WTC11 (cell line): ENCODE results near the gene KDM5A. TPM values are rescaled to one million over a fixed set of nuclear protein-coding genes. Genes with fewer than 3 reads are reported as not detected.

Experiments
- ATAC-seq: fragments of 200-7000 bp; cut with Tn5 transposase; 2 replicates; pipeline ENCODE4 v1.10.0; 2021; ENCODE audit warnings: mild to moderate bottlenecking, moderate library complexity
- CTCF ChIA-PET: fragments of 300-600 bp; sonication (Branson Sonifier 250); formaldehyde crosslinking; loops from one replicate; lab custom pipeline; 2021; ENCODE audit warnings: antibody characterized with exemption; lab: Charles Lee
- POLR2A ChIA-PET: fragments of 350-600 bp; sonication (Branson Sonifier 250); formaldehyde crosslinking; loops from one replicate; lab custom pipeline; 2021; ENCODE audit warnings: antibody characterized with exemption; lab: Charles Lee
- DNase-seq: peaks from one replicate; pipeline ENCODE4 v3.0.0; 2021; ENCODE audit warnings: low spot score
- H3K27ac Mint-ChIP-seq: 2 replicates; pipeline ENCODE4 v1.8.0; 2021; ENCODE audit warnings: mixed read lengths
- H3K27me3 Mint-ChIP-seq: 2 replicates; pipeline ENCODE4 v1.8.0; 2021; ENCODE audit warnings: low read depth, mild to moderate bottlenecking, moderate library complexity, mixed read lengths
- H3K36me3 Mint-ChIP-seq: 2 replicates; pipeline ENCODE4 v1.8.0; 2021; ENCODE audit warnings: mixed read lengths
- H3K4me1 Mint-ChIP-seq: 2 replicates; pipeline ENCODE4 v1.8.0; 2022; ENCODE audit warnings: mixed read lengths
- H3K4me3 Mint-ChIP-seq: 2 replicates; pipeline ENCODE4 v1.8.0; 2021; ENCODE audit warnings: mild to moderate bottlenecking, moderate library complexity, mixed read lengths
- H3K9me3 Mint-ChIP-seq: 2 replicates; pipeline ENCODE4 v1.8.0; 2021; ENCODE audit warnings: mixed read lengths
- ATF3 ChIP-seq: sonication (generic); formaldehyde crosslinking; conservative IDR thresholded peaks from 2 replicates; pipeline ENCODE4 v1.8.1; 2022; ENCODE audit warnings: mild to moderate bottlenecking, missing genetic modification reagents
- CBFB ChIP-seq: sonication (generic); formaldehyde crosslinking; IDR thresholded peaks from 2 replicates; pipeline ENCODE4 v1.8.1; 2022; ENCODE audit warnings: mild to moderate bottlenecking, low read depth, missing genetic modification reagents
- CDX4 ChIP-seq: fragments of 250-450 bp; sonication (Bioruptor Pico); IDR thresholded peaks from 2 replicates; pipeline ENCODE4 v1.9.0; 2021; ENCODE audit warnings: moderate library complexity, mild to moderate bottlenecking, inconsistent platforms, borderline replicate concordance
- CREB1 ChIP-seq: sonication (generic); formaldehyde crosslinking; IDR thresholded peaks from 2 replicates; pipeline ENCODE4 v1.8.0; 2023; ENCODE audit warnings: mild to moderate bottlenecking, missing genetic modification reagents
- CREM ChIP-seq: sonication (generic); formaldehyde crosslinking; IDR thresholded peaks from 2 replicates; pipeline ENCODE4 v1.8.1; 2022; ENCODE audit warnings: mild to moderate bottlenecking, missing genetic modification reagents, moderate library complexity
- E2F1 ChIP-seq: sonication (generic); formaldehyde crosslinking; IDR thresholded peaks from 2 replicates; pipeline ENCODE4 v1.8.0; 2022; ENCODE audit warnings: mild to moderate bottlenecking, missing genetic modification reagents
- EMX1 ChIP-seq: fragments of 250-450 bp; sonication (Bioruptor Pico); IDR thresholded peaks from 2 replicates; pipeline ENCODE4 v1.8.0; 2021; ENCODE audit warnings: mild to moderate bottlenecking
- ERG ChIP-seq: fragments of 250-450 bp; sonication (Bioruptor Pico); IDR thresholded peaks from 2 replicates; pipeline ENCODE4 v1.8.0; 2021; ENCODE audit warnings: mild to moderate bottlenecking
- ESRRA ChIP-seq: sonication (generic); formaldehyde crosslinking; IDR thresholded peaks from 2 replicates; pipeline ENCODE4 v1.8.1; 2022; ENCODE audit warnings: mild to moderate bottlenecking, missing genetic modification reagents, borderline replicate concordance
- FOXJ3 ChIP-seq: sonication (generic); formaldehyde crosslinking; IDR thresholded peaks from 2 replicates; pipeline ENCODE4 v1.9.0; 2021; ENCODE audit warnings: missing genetic modification reagents, mild to moderate bottlenecking, borderline replicate concordance
- GTF2I ChIP-seq: fragments of 250-450 bp; sonication (Bioruptor Pico); conservative IDR thresholded peaks from 2 replicates; pipeline ENCODE4 v1.4.0; 2021; ENCODE audit warnings: mild to moderate bottlenecking
- HMGA2 ChIP-seq: fragments of 250-450 bp; sonication (Bioruptor Pico); IDR thresholded peaks from 2 replicates; pipeline ENCODE4 v1.4.0; 2021; ENCODE audit warnings: mild to moderate bottlenecking, moderate library complexity
- MXD4 ChIP-seq: fragments of 250-450 bp; sonication (Bioruptor Pico); IDR thresholded peaks from 2 replicates; pipeline ENCODE4 v1.8.0; 2021; ENCODE audit warnings: mild to moderate bottlenecking, moderate library complexity, borderline replicate concordance
- PRRX2 ChIP-seq: fragments of 250-450 bp; sonication (Bioruptor Pico); IDR thresholded peaks from 2 replicates; pipeline ENCODE4 v1.8.0; 2021; ENCODE audit warnings: mild to moderate bottlenecking
- RELA ChIP-seq: sonication (generic); formaldehyde crosslinking; IDR thresholded peaks from 2 replicates; pipeline ENCODE4 v1.8.1; 2022; ENCODE audit warnings: missing genetic modification reagents, mild to moderate bottlenecking, borderline replicate concordance
- SMAD4 ChIP-seq: sonication (generic); formaldehyde crosslinking; IDR thresholded peaks from 2 replicates; pipeline ENCODE4 v1.8.0; 2022; ENCODE audit warnings: mild to moderate bottlenecking, missing genetic modification reagents
- USF2 ChIP-seq: sonication (generic); formaldehyde crosslinking; IDR thresholded peaks from 2 replicates; pipeline ENCODE4 v1.8.1; 2023; ENCODE audit warnings: mild to moderate bottlenecking, missing genetic modification reagents, moderate library complexity
- ZBTB21 ChIP-seq: sonication (generic); formaldehyde crosslinking; IDR thresholded peaks from 2 replicates; pipeline ENCODE4 v1.8.1; 2023; ENCODE audit warnings: mild to moderate bottlenecking, missing genetic modification reagents, borderline replicate concordance
- ZNF263 ChIP-seq: sonication (generic); formaldehyde crosslinking; IDR thresholded peaks from 2 replicates; pipeline ENCODE4 v1.8.1; 2022; ENCODE audit warnings: low read depth, mild to moderate bottlenecking, moderate library complexity, missing genetic modification reagents
- ZNF281 ChIP-seq: sonication (generic); formaldehyde crosslinking; IDR thresholded peaks from 2 replicates; pipeline ENCODE4 v1.8.0; 2023; ENCODE audit warnings: mild to moderate bottlenecking, missing genetic modification reagents
- total RNA-seq: library from RNA; stranded (reverse); gene quantifications from 3 replicates; pipeline ENCODE4 v1.2.3, GENCODE V29; 2021
- TF ChIP-seq, protein P1 (sequence below): sonication (generic); formaldehyde crosslinking; IDR thresholded peaks from 2 replicates; pipeline ENCODE4 v1.8.1; 2023; ENCODE audit warnings: mild to moderate bottlenecking, moderate library complexity, missing genetic modification reagents
- TF ChIP-seq, protein P2 (sequence below): fragments of 250-450 bp; sonication (Bioruptor Pico); IDR thresholded peaks from 2 replicates; pipeline ENCODE4 v1.9.0; 2021; ENCODE audit warnings: mild to moderate bottlenecking

The KDM5A gene
- total RNA-seq, 1 experiment from 2014 or later, result 57.6 TPM

DNA sequence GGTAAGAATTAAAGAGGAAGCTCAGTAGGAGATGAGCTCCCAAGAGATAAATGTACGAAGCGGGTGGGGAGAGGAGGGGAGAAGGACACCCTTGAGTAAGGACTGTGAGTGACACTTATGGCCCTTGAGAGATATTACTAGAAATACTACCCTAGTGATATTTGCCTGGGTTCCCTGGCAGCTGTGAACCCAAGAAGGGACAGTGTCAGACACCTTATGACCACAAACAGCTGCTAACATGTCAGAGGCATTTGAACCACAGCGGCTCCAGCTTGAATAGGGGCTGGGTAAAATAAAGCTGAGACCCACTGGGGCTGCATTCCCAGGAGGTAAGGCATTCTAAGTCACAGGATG lies 155.5 kb downstream of the KDM5A start:
- Mint-ChIP-seq H3K9me3 (peaks cover 34% of the 10 kb centered on the region), H3K4me1 (peaks cover 13% of the 10 kb centered on the region), H3K36me3 (peaks cover 22% of the 10 kb centered on the region), H3K27me3 (peaks cover 18% of the 10 kb centered on the region), H3K4me3 (no peak overlapping the region), H3K27ac (no peak overlapping the region)
- no peak for ATAC-seq
- no peak for TF ChIP-seq FOXJ3
- no peak for TF ChIP-seq RELA (CRISPR knock-in tag)
- TF ChIP-seq PRRX2 (CRISPR knock-in tag), result no peak
- TF ChIP-seq, protein P1, sequence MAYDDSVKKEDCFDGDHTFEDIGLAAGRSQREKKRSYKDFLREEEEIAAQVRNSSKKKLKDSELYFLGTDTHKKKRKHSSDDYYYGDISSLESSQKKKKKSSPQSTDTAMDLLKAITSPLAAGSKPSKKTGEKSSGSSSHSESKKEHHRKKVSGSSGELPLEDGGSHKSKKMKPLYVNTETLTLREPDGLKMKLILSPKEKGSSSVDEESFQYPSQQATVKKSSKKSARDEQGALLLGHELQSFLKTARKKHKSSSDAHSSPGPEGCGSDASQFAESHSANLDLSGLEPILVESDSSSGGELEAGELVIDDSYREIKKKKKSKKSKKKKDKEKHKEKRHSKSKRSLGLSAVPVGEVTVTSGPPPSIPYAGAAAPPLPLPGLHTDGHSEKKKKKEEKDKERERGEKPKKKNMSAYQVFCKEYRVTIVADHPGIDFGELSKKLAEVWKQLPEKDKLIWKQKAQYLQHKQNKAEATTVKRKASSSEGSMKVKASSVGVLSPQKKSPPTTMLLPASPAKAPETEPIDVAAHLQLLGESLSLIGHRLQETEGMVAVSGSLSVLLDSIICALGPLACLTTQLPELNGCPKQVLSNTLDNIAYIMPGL (CRISPR knock-in tag), result no peak
- no peak for TF ChIP-seq ZNF281 (CRISPR knock-in tag)
- ChIA-PET CTCF (interaction anchor here (0.5 to 3.2 kb wide), 2 partner anchors 14 to 33 kb away, joined by 4 to 30 read pairs; no protein-coding TSS in a partner anchor), POLR2A (no interaction called here)
- DNase-seq, result no peak

- H3K4me1 Mint-ChIP-seq, result peaks cover 13% of the 10 kb centered on the region
- TF ChIP-seq GTF2I (CRISPR knock-in tag), result no peak
- TF ChIP-seq, protein P2, sequence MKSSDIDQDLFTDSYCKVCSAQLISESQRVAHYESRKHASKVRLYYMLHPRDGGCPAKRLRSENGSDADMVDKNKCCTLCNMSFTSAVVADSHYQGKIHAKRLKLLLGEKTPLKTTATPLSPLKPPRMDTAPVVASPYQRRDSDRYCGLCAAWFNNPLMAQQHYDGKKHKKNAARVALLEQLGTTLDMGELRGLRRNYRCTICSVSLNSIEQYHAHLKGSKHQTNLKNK (CRISPR knock-in tag), result no peak
- TF ChIP-seq CREM (CRISPR knock-in tag), result no peak
- no peak for TF ChIP-seq MXD4 (CRISPR knock-in tag)
- TF ChIP-seq ATF3 (CRISPR knock-in tag), result no peak
- TF ChIP-seq USF2 (CRISPR knock-in tag), result no peak; the same call in 1 of the 2 replicates
- no peak for TF ChIP-seq SMAD4 (CRISPR knock-in tag)
- TF ChIP-seq ERG (CRISPR knock-in tag), result no peak
- TF ChIP-seq ZNF263, result no peak
- no peak for TF ChIP-seq CDX4 (CRISPR knock-in tag)
- TF ChIP-seq ESRRA (CRISPR knock-in tag), result no peak
- TF ChIP-seq ZBTB21 (CRISPR knock-in tag), result no peak
- TF ChIP-seq CBFB (CRISPR knock-in tag), result no peak
- no peak for TF ChIP-seq HMGA2 (CRISPR knock-in tag)
- TF ChIP-seq E2F1 (CRISPR knock-in tag), result no peak
- TF ChIP-seq CREB1 (CRISPR knock-in tag), result no peak
- no peak for TF ChIP-seq EMX1 (CRISPR knock-in tag)
- TF ChIP-seq, all 79 proteins: peak for 0
- H3K36me3 Mint-ChIP-seq, result peaks cover 22% of the 10 kb centered on the region
- POLR2A ChIA-PET, result no interaction called here
- peaks cover 28% of the 10 kb centered on the region for H3K9me3 Mint-ChIP-seq
- H3K27me3 Mint-ChIP-seq, result peaks cover 16% of the 10 kb centered on the region
- CTCF ChIA-PET, result interaction anchor here (1.0 to 3.2 kb wide), 3 partner anchors 13 to 75 kb away, joined by 3 to 30 read pairs (median 3); no protein-coding TSS in a partner anchor
- ATAC-seq (no peak; the same call in 1 of the 2 replicates), DNase-seq (no peak)
- no peak overlapping the region for H3K4me3 Mint-ChIP-seq
- no peak overlapping the region for H3K27ac Mint-ChIP-seq
Observed at GRCh38 chr12:232731-233614, 156.1 kb downstream of the KDM5A start.
